OCI-LY3 (cell line): ENCODE data around the gene HDDC2.

ENCODE experiments used
- EZH2phosphoT487 ChIP-seq: fragments of 200-600 bp; shearing (Covaris generic); IDR thresholded peaks from 2 replicates; pipeline ENCODE4 v1.6.1; 2018; ENCODE audit warnings: antibody characterized with exemption, mixed run types, low read depth
- TF ChIP-seq, protein P1 (sequence below): fragments of 200-600, 300-600 bp; sonication (generic); IDR thresholded peaks from 2 replicates; pipeline ENCODE4 v1.5.1; 2014; ENCODE audit warnings: antibody characterized with exemption, low read length, low read depth

DNA sequence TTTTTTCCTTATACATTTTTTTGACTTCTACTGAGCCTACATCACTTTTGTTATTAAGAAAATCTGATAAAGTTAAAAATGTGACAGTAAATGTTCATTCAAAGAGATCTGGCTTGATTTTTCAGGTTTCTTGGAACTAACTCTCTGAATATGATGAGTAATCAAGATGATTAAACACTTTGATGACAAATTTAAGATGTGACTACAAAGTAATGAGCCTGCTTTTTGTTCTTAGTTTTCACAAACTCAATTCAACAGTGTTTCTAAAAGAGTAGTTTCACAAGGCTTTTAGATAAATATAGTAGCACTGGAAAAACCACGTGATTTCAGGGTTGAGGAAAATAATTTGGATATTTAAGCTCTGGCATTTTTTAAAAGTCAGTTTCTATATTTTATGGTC, 37.9 kb upstream of the HDDC2 start:
- TF ChIP-seq, protein P1, sequence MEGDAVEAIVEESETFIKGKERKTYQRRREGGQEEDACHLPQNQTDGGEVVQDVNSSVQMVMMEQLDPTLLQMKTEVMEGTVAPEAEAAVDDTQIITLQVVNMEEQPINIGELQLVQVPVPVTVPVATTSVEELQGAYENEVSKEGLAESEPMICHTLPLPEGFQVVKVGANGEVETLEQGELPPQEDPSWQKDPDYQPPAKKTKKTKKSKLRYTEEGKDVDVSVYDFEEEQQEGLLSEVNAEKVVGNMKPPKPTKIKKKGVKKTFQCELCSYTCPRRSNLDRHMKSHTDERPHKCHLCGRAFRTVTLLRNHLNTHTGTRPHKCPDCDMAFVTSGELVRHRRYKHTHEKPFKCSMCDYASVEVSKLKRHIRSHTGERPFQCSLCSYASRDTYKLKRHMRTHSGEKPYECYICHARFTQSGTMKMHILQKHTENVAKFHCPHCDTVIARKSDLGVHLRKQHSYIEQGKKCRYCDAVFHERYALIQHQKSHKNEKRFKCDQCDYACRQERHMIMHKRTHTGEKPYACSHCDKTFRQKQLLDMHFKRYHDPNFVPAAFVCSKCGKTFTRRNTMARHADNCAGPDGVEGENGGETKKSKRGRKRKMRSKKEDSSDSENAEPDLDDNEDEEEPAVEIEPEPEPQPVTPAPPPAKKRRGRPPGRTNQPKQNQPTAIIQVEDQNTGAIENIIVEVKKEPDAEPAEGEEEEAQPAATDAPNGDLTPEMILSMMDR: no peak
- TF ChIP-seq EZH2phosphoT487: no peak
